ENCODE measurements around the gene DLG5. TPM values are rescaled to one million over a fixed set of nuclear protein-coding genes. Genes with fewer than 3 reads are reported as not detected.

The DLG5 gene
- total and polyA plus RNA-seq, 2 experiments from 2014 or later: 4.4 to 27.9 TPM

- H3K9ac ChIP-seq: no peak overlapping the region
- H3K36me3 ChIP-seq (ENCODE audit: low read depth): no peaks in the 10 kb centered on the region
- peaks cover 5% of the 10 kb centered on the region; the same call in 1 of the 2 replicates for H4K20me1 ChIP-seq (ENCODE audit: insufficient read depth)
- no peak for DNase-seq
- no peaks in the 10 kb centered on the region for H3K27me3 ChIP-seq (replicated peaks; ENCODE audit: insufficient read depth)
- no peaks in the 10 kb centered on the region for H3K9me2 ChIP-seq (ENCODE audit: insufficient read depth)
- H3K9me3 ChIP-seq (ENCODE audit: low read depth): no peaks in the 10 kb centered on the region
- no peak overlapping the region for H3K4me3 ChIP-seq
- peaks cover 12% of the 10 kb centered on the region for H3K4me1 ChIP-seq (ENCODE audit: insufficient read depth)
- no peak overlapping the region for H2AFZ ChIP-seq
- H3F3A ChIP-seq (ENCODE audit: insufficient read depth): no peaks in the 10 kb centered on the region
- no peak overlapping the region for H3K4me2 ChIP-seq (ENCODE audit: unreplicated experiment)
- WGBS, 2 experiments (ENCODE audit: low coverage in 1 of 2, low lambda C conversion rate in 2 of 2, missing lambda C conversion rate in 2 of 2): 87 to 91% methylated on average over 19 of the region's 19 CpGs
- peaks cover 96% of the 10 kb centered on the region for H3K79me2 ChIP-seq (ENCODE audit: insufficient read depth)
- no peak overlapping the region for H3K27ac ChIP-seq
- TF ChIP-seq EZH2phosphoT487 (IDR thresholded peaks at IDR 0.05; ENCODE audit: insufficient read depth, low read depth) (no peak), EZH2 (IDR thresholded peaks at IDR 0.05; ENCODE audit: insufficient read depth, poor library complexity, severe bottlenecking) (no peak)
- in situ Hi-C loops (cut with MboI): no loop called here
Measured at GRCh38 chr10:77898323-77899079, 28.1 kb downstream of the DLG5 start.

DNA sequence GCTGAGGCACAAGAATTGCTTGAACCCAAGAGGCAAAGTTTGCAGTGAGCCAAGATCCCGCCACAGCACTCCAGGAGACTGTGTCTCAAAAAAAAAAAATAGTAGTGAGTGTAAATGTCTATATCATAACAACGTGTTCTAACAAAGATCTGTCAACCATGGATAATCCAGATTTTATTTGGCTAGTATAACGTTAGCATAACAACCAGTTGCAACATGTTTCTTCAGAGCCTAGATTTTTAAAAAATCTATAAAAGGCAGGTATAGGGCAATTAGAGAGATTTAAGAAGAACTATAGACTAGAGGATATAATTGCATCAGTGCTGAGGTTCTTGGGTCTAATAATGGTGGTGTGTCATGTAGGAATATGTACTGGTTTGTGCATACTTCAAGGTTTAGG, 30.5 kb downstream of the DLG5 start:
- no peak for TF ChIP-seq EZH2 (IDR thresholded peaks at IDR 0.05; ENCODE audit: insufficient read depth, poor library complexity, severe bottlenecking)
- no peak for TF ChIP-seq EZH2phosphoT487 (IDR thresholded peaks at IDR 0.05; ENCODE audit: insufficient read depth, low read depth)
- Histone ChIP-seq H4K20me1 (ENCODE audit: insufficient read depth) (peaks cover 5% of the 10 kb centered on the region; the same call in 1 of the 2 replicates), H3K27me3 (replicated peaks; ENCODE audit: insufficient read depth) (no peaks in the 10 kb centered on the region), H3K27ac (no peak overlapping the region), H3K9ac (no peak overlapping the region), H3K9me3 (ENCODE audit: low read depth) (no peaks in the 10 kb centered on the region), H3F3A (ENCODE audit: insufficient read depth) (no peaks in the 10 kb centered on the region), H3K4me3 (no peak overlapping the region), H3K4me1 (ENCODE audit: insufficient read depth) (peaks cover 12% of the 10 kb centered on the region), H3K79me2 (ENCODE audit: insufficient read depth) (peaks cover 97% of the 10 kb centered on the region), H3K4me2 (ENCODE audit: unreplicated experiment) (no peak overlapping the region), H2AFZ (no peak overlapping the region), H3K36me3 (ENCODE audit: low read depth) (no peaks in the 10 kb centered on the region), H3K9me2 (ENCODE audit: insufficient read depth) (no peaks in the 10 kb centered on the region)
- WGBS, 2 experiments (ENCODE audit: low coverage in 1 of 2, low lambda C conversion rate in 2 of 2, missing lambda C conversion rate in 2 of 2): 65 to 70% methylated on average over 3 of the region's 3 CpGs
- DNase-seq: no peak
- in situ Hi-C loops (cut with MboI): no loop called here

- Histone ChIP-seq H3K36me3 (ENCODE audit: low read depth) (no peaks in the 10 kb centered on the region), H3K9ac (no peak overlapping the region), H3K4me1 (ENCODE audit: insufficient read depth) (peaks cover 4% of the 10 kb centered on the region), H3K4me2 (ENCODE audit: unreplicated experiment) (no peak overlapping the region), H3K9me2 (ENCODE audit: insufficient read depth) (no peaks in the 10 kb centered on the region), H3K4me3 (no peak overlapping the region), H3K79me2 (ENCODE audit: insufficient read depth) (peaks cover 97% of the 10 kb centered on the region), H3K27me3 (replicated peaks; ENCODE audit: insufficient read depth) (no peaks in the 10 kb centered on the region), H4K20me1 (ENCODE audit: insufficient read depth) (peaks cover 5% of the 10 kb centered on the region; the same call in 1 of the 2 replicates), H2AFZ (no peak overlapping the region), H3F3A (ENCODE audit: insufficient read depth) (no peaks in the 10 kb centered on the region), H3K9me3 (ENCODE audit: low read depth) (no peaks in the 10 kb centered on the region), H3K27ac (no peak overlapping the region)
- DNase-seq: no peak
- WGBS, 2 experiments (ENCODE audit: low coverage in 1 of 2, low lambda C conversion rate in 2 of 2, missing lambda C conversion rate in 2 of 2): 62 to 69% methylated on average over 3 of the region's 3 CpGs
- in situ Hi-C loops (cut with MboI): no loop called here
- no peak for TF ChIP-seq EZH2phosphoT487 (IDR thresholded peaks at IDR 0.05; ENCODE audit: insufficient read depth, low read depth)
- no peak for TF ChIP-seq EZH2 (IDR thresholded peaks at IDR 0.05; ENCODE audit: insufficient read depth, poor library complexity, severe bottlenecking)
Measured at GRCh38 chr10:77894058-77894457, 32.5 kb downstream of the DLG5 start.

DNA sequence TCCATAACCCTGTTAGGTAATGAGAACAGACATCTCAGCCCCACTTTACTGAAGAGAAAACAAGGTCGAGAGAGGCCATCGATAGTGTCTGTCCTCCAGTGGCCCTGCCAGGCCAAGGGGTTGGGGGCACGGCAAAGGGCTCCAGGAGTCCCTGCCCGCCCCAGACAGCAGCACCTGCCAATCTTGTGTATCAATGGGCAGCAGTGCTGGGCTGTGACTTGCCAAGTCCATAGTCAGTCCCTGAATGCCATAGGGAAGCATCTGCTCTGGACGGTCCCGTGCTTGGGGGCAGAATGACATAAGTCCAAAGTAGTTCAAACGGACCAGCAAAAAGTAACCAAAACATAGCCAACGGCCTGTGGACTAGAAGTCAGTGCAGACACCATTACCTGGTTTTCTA, 33.2 kb downstream of the DLG5 start:
- Histone ChIP-seq H3K9me3 (ENCODE audit: low read depth) (no peaks in the 10 kb centered on the region), H3K4me1 (ENCODE audit: insufficient read depth) (peaks cover 3% of the 10 kb centered on the region), H2AFZ (no peak overlapping the region), H3K79me2 (ENCODE audit: insufficient read depth) (peaks cover 98% of the 10 kb centered on the region), H3K27me3 (replicated peaks; ENCODE audit: insufficient read depth) (no peaks in the 10 kb centered on the region), H3K4me2 (ENCODE audit: unreplicated experiment) (no peak overlapping the region), H3K9me2 (ENCODE audit: insufficient read depth) (no peaks in the 10 kb centered on the region), H3K27ac (no peak overlapping the region), H4K20me1 (ENCODE audit: insufficient read depth) (peaks cover 5% of the 10 kb centered on the region; the same call in 1 of the 2 replicates), H3K4me3 (no peak overlapping the region), H3K9ac (no peak overlapping the region), H3F3A (ENCODE audit: insufficient read depth) (no peaks in the 10 kb centered on the region), H3K36me3 (ENCODE audit: low read depth) (no peaks in the 10 kb centered on the region)
- WGBS, 2 experiments (ENCODE audit: low coverage in 1 of 2, low lambda C conversion rate in 2 of 2, missing lambda C conversion rate in 2 of 2): 94 to 96% methylated on average over 8 of the region's 8 CpGs
- DNase-seq: no peak
- TF ChIP-seq EZH2phosphoT487 (IDR thresholded peaks at IDR 0.05; ENCODE audit: insufficient read depth, low read depth): no peak
- TF ChIP-seq EZH2 (IDR thresholded peaks at IDR 0.05; ENCODE audit: insufficient read depth, poor library complexity, severe bottlenecking): no peak
- in situ Hi-C loops (cut with MboI): no loop called here
